Mesodermal cell (in vitro differentiated cells): Measurements from ENCODE around the gene LRRC1.
"Not testable (repeated sequence)": the region's sequence is repeated elsewhere in the genome, so short reads cannot be mapped to it uniquely, and the experiment has no call there.

Source experiments
- H3K27ac ChIP-seq: 2 replicates; pipeline ENCODE4 v1.7.0; 2013; ENCODE audit warnings: mild to moderate bottlenecking, low read depth, low read length, moderate library complexity; ENCODE audit not compliant: severe bottlenecking
- H3K36me3 ChIP-seq: 2 replicates; pipeline ENCODE4 v1.7.1; 2013; ENCODE audit warnings: mild to moderate bottlenecking, low read length, moderate library complexity; ENCODE audit not compliant: control insufficient read depth, insufficient read depth
- H3K4me1 ChIP-seq: one replicate; pipeline ENCODE4 v1.7.1; 2013; ENCODE audit warnings: mild to moderate bottlenecking, low read length; ENCODE audit not compliant: insufficient read depth, control insufficient read depth, poor library complexity, severe bottlenecking
- H3K4me3 ChIP-seq: 2 replicates; pipeline ENCODE4 v1.7.0; 2013; ENCODE audit warnings: low read length, control low read depth, mild to moderate bottlenecking; ENCODE audit not compliant: insufficient read depth, poor library complexity, severe bottlenecking; ENCODE audit errors: extremely low read depth
- H3K9me3 ChIP-seq: 2 replicates; pipeline ENCODE4 v1.7.1; 2013; ENCODE audit warnings: mild to moderate bottlenecking, low read length, moderate library complexity; ENCODE audit not compliant: control insufficient read depth
- WGBS, 2 experiments: methylation state at CpG; one replicate each; pipeline ENCODE4 v1.1.5; 2013; ENCODE audit warnings: missing lambda C conversion rate in 2 of 2; ENCODE audit not compliant: insufficient coverage in 2 of 2; 5-methylcytosine and 5-hydroxymethylcytosine counted together

Gene LRRC1

DNA sequence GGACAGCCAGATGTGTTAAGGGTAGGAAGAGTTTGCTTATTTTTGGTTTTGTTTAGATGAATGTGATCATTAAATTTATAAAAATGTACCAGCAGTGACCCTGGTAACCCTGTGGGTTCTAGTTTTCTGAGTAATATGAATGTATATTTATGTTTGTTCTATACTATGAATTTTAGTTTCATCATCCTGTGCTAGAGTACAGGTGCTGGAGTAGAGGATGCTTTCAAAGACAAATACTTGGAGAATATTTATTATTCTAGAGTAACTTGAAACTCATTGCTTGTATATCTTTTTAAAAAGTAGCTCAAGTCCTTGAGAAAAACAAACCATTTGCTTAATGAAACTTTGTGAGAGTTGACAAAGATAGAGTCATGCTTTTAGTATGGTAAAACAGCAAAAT lies 7.8 kb downstream of the LRRC1 start:
- Histone ChIP-seq H3K27ac (no peak overlapping the region), H3K4me3 (no peak overlapping the region), H3K4me1 (peaks cover 5% of the 10 kb centered on the region), H3K9me3 (no peaks in the 10 kb centered on the region), H3K36me3 (no peaks in the 10 kb centered on the region)

DNA sequence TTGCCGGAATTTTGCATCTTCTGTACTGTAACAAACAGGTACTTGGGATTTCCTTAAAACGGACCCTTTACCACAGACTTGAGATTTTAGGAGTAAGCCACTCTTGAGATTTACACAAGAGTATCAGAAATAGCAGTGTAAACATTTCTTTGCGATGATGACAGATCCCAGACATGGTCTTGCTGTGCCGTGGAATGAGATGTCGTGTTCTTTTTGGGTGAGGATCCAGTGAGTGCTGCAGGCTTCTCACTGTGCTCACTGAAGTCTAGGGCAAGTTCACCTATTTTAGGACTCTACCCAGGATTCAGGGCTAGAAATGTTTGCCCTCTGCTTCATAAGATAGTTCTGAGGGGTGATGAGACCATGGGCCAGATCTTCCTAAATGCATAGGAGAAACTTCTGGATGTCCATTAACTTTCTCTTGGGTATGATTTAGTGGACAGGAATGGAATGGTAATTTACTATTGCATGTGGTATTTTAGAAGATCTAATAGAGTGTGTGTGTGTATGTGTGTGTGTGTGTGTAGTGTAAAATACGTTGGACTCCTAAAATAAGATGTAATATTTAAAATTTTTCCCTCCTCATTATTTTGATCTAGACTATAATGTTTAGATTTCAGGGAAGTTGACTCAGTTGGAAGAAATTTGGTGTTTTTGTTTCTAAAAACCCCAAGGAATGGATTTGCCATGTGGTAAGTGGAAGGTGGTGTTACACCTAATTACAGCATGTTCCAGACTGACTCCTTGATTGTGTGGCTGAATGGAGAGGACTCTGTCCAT lies 8.5 kb downstream of the LRRC1 start:
- no peak overlapping the region for H3K4me3 ChIP-seq
- peaks cover 5% of the 10 kb centered on the region for H3K4me1 ChIP-seq
- no peak overlapping the region for H3K27ac ChIP-seq
- H3K36me3 ChIP-seq: no peaks in the 10 kb centered on the region
- 88% methylated on average over 4 to 5 of the region's 6 CpGs for WGBS, 2 experiments
- no peaks in the 10 kb centered on the region for H3K9me3 ChIP-seq

DNA sequence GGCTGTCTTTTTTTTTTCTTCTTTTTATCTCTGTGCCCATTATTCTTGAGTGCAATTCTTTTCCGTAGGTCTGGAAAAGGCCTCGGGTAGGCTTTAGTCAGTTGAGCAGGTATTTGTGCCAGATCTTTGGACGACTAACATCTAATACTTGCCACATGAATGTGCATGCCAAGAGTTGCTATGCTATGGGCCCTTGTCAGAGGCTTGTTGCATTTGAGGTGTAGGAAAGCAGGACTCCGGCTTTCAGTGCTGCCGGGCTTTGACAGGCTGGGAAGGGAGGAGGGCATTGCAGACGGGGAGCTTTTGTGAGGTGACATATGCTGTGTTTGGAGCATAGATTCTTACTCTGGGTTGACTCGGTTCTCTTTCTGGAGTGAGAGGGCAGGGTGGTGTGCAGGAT lies 10.2 kb downstream of the LRRC1 start:
- 63 to 85% methylated on average over 4 to 6 of the region's 7 CpGs for WGBS, 2 experiments
- Histone ChIP-seq H3K27ac (no peak overlapping the region), H3K36me3 (no peaks in the 10 kb centered on the region), H3K4me1 (peaks cover 8% of the 10 kb centered on the region), H3K9me3 (no peaks in the 10 kb centered on the region), H3K4me3 (no peak overlapping the region)

DNA sequence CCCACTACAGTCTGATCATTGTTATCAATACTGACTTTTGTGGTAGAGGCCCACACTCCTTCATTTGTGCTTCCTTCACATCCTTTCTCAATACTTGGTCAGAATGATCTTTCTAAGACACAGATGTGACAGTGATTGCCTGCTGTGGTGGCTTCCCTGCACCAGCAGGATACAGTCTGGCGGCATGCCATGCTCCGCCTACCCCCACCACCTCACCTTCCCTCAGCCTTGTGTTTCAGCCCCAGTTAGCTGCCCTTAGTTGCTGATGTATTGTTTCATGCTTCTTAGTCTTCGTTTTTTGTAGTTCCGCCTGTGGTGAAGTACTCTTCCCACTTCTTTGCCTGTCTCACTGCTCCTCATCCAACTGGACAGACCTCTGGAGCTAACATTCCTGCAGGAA lies 10.9 kb downstream of the LRRC1 start:
- WGBS, 2 experiments: 33 to 51% methylated on average over 2 of the region's 4 CpGs
- Histone ChIP-seq H3K27ac (no peak overlapping the region), H3K9me3 (no peaks in the 10 kb centered on the region), H3K4me3 (no peak overlapping the region), H3K4me1 (peaks cover 8% of the 10 kb centered on the region), H3K36me3 (no peaks in the 10 kb centered on the region)

DNA sequence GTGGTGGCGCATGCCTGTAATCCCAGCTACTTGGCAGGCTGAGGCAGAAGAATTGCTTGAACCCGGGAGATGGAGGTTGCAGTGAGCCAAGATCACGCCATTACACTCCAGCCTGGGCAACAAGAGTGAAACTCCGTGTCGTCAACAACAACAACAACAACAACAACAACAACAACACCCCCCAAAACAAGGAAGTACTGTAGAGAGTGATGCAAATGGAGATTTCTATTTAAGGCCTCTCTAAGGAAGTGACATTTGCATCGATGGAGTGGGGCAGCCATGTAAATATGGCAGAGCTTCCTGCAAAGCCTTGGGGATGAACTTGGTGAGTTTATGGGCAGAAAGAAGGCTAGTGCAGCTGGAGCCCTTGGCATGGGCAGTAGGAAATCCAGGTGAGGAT lies 12.8 kb downstream of the LRRC1 start:
- H3K27ac ChIP-seq, H3K4me3 ChIP-seq, H3K9me3 ChIP-seq, H3K36me3 ChIP-seq: not testable (repeated sequence)
- peaks cover 13% of the 10 kb centered on the region for H3K4me1 ChIP-seq
- 58 to 100% methylated on average over 1 to 2 of the region's 6 CpGs for WGBS, 2 experiments

DNA sequence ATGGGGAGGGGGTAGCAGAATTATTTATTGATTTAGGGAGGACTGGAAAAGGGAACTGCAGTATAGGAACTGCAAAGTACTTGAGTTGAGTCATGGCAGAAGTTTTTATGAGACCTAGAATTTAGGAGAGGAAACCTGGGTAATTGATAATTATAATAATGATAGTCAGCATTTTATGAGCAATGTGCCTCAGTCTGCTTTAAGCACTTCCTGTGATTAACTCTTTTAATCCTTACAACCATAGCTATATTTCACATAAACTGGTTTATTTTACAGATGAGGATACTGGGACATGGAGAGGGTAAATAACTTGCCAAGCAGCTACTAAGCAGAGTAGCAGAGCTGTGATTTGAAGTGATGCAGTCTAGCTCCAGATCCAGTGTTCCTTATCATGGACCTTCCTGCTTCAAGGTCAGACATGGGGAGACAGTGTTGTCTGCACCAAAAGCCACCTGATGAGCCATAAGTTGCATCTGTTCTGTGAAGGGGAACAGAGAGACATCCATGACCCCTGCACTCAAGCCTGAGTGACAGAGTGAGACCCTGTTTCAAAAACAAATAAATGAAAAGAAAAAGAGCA lies 13.6 kb downstream of the LRRC1 start:
- no peak overlapping the region for H3K4me3 ChIP-seq
- H3K9me3 ChIP-seq: no peaks in the 10 kb centered on the region
- no peaks in the 10 kb centered on the region for H3K36me3 ChIP-seq
- peaks cover 11% of the 10 kb centered on the region for H3K4me1 ChIP-seq
- H3K27ac ChIP-seq: no peak overlapping the region

DNA sequence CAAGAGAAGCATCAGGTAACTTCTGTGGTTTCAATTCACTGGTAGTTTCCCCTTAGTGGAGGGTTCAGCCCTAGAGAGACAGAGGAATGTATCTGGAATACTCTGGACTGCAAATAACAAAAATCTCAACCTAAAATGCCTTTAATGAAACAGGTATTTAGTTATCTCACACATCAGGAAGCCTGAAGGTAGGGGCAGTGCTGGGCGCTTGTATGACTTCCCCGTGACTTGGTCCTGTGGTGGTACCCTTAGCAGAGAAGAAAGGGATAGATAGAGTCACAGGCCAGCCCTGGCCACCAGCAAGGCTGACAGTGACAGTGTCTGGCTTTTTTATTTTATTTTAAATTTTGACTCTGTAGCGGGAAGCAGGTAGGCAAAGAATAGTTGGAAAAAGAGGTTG lies 14.9 kb downstream of the LRRC1 start:
- peaks cover 8% of the 10 kb centered on the region for H3K4me1 ChIP-seq
- 60 to 100% methylated on average over 1 to 3 of the region's 3 CpGs for WGBS, 2 experiments
- no peak overlapping the region for H3K27ac ChIP-seq
- H3K4me3 ChIP-seq: no peak overlapping the region
- H3K9me3 ChIP-seq: no peaks in the 10 kb centered on the region
- H3K36me3 ChIP-seq: no peaks in the 10 kb centered on the region

DNA sequence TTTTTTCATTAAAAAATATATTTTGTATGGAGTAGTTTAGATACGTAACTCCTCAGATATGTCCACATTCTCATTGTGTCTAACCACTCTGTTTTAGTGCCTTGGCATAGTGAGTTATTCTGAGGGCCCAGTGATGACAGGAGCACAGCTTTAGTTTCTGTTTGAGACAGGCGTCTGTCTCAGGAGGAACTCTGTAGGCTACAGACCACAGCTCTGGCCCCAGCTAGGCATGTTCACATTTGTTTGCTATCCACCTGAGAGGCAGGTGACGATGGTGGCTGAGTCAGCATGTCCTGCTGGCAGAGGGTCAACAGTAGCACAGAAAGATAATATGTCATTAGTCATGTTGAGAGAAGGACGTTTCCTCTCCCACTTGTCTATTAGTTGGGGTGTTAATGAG lies 16.3 kb downstream of the LRRC1 start:
- H3K27ac ChIP-seq: no peak overlapping the region
- H3K9me3 ChIP-seq: no peaks in the 10 kb centered on the region
- 34 to 50% methylated on average over 2 of the region's 4 CpGs for WGBS, 2 experiments
- H3K4me1 ChIP-seq: peaks cover 15% of the 10 kb centered on the region
- H3K4me3 ChIP-seq: no peak overlapping the region
- no peaks in the 10 kb centered on the region for H3K36me3 ChIP-seq

DNA sequence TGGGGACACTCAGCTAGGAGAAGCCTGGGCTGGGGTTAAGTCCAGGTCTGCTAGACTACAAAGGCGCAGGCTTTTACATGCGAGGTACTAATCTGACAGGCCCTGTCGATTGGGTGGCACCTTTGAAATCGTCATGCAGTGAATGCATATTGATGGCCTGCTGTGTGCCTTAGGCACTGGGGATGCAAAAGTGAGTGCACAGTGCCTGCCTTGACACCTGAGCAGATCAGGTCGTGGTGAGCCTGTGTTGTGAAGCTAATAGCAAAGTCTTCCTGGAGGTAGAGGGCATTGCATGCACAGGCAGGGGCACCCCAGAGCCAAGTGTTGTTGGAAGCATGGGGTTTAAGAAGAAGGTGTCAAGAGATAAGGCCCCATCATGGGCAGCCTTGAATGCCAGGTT lies 16.9 kb downstream of the LRRC1 start:
- H3K27ac ChIP-seq: no peak overlapping the region
- H3K4me1 ChIP-seq: peaks cover 15% of the 10 kb centered on the region
- no peaks in the 10 kb centered on the region for H3K9me3 ChIP-seq
- H3K36me3 ChIP-seq: no peaks in the 10 kb centered on the region
- WGBS, 2 experiments: 37 to 45% methylated on average over 5 of the region's 5 CpGs
- H3K4me3 ChIP-seq: no peak overlapping the region

DNA sequence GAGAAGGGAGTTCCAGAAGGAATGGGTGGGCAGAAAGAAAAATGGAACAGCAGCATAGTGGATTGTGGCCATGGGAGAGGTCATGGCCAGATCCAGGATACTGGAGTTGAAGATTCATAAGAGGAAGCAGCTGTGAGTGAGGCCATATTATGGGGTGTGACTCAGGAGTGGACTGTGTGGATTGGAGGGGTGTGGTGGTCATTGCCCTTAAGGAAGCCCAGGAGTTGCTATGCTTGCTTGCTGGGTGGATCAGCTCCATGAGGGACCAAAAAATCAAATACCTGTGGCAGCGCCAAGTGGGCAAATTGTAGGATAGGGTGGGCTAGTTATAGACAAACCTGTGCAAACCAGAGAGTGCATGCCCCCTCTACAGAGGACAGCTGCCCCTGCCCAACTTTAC lies 18.3 kb downstream of the LRRC1 start:
- H3K4me3 ChIP-seq: no peak overlapping the region
- no peaks in the 10 kb centered on the region for H3K9me3 ChIP-seq
- H3K27ac ChIP-seq: no peak overlapping the region
- H3K4me1 ChIP-seq: peaks cover 15% of the 10 kb centered on the region
- H3K36me3 ChIP-seq: no peaks in the 10 kb centered on the region
- 86% methylated on average over 1 of the region's 1 CpG; no CpG with 5 or more reads in 1 of the 2 experiments for WGBS, 2 experiments

DNA sequence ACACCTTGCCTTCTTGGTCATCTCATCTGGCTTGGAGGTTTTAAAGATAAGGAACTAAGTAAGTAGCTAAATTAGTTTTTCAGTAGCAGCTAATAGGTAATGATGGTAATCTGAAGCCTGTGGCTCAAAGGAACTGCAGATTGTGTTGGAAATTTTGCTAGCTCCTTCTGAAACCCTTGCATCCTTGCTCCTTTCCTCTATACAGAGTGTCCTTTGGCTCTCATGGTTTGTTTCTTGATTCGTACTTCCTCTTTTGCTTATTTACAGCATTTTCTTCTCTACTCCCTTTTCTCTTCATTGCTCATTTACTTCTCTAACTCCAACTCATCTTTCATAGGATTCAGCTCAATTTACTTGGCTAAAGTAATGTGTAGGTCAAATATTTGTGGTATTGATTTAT lies 19.0 kb downstream of the LRRC1 start:
- Histone ChIP-seq H3K36me3 (no peaks in the 10 kb centered on the region), H3K27ac (no peak overlapping the region), H3K4me3 (no peak overlapping the region), H3K4me1 (peaks cover 15% of the 10 kb centered on the region), H3K9me3 (no peaks in the 10 kb centered on the region)
- WGBS, 2 experiments: 100% methylated on average over 1 of the region's 1 CpG; no CpG with 5 or more reads in 1 of the 2 experiments
